ENCODE results near the gene STARD13. TPM values are rescaled to one million over a fixed set of nuclear protein-coding genes. Genes with fewer than 3 reads are reported as not detected.
A peak's percentile ranks its signal among the peaks of the same experiment; 100 is the strongest.

Gene STARD13
- polyA plus RNA-seq, 1 donor (not counting 4 experiments of a cell fraction or from before 2014, with no cell fraction given): 11.9 TPM

DNA sequence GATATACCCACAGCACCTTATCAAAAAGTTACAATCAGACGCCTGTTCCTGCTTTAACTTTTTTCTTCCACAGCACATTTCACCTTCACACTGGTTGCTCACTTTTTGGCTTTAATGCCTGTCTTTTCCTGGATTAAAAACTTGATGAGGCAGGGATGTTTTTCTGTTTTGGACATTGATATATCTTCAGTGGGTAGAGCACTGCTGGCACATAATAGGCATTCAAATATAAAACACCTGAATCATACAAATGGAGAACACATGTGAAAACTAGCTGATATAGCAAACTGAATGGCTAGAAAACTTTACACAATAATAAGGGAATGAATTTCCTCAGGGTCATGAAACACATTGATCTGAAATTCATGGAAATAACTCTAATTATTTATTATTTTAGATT, 65.6 kb downstream of the STARD13 start:
- peaks cover 34% of the 10 kb centered on the region for H3K4me1 ChIP-seq (ENCODE audit: control insufficient read depth, extremely low read depth, insufficient read depth, low read length)
- no peak overlapping the region for H3K4me2 ChIP-seq (ENCODE audit: control insufficient read depth, extremely low read depth, insufficient read depth, low read depth, low read length)
- dilution Hi-C loops (cut with MboI; ENCODE audit: extremely low pct_ligation_motif_present, low sequenced_read_pairs): no loop called here
- H3K79me2 ChIP-seq (ENCODE audit: control insufficient read depth, insufficient read depth, low read length): peaks cover 31% of the 10 kb centered on the region
- FAIRE-seq (no peak), DNase-seq (ENCODE audit: low read depth, low spot score) (no peak)
- no peak overlapping the region for H3K4me3 ChIP-seq (ENCODE audit: control insufficient read depth in 2 of 3, extremely low read depth in 1 of 3, insufficient read depth in 2 of 3, low read depth in 1 of 3, low read length in 3 of 3)
- peaks cover 4% of the 10 kb centered on the region for H3K9me3 ChIP-seq (ENCODE audit: control insufficient read depth, low read depth, low read length)
- H3K36me3 ChIP-seq (ENCODE audit: control insufficient read depth in 2 of 2, extremely low read depth in 1 of 2, insufficient read depth in 2 of 2, low read length in 2 of 2): peaks cover 5 to 7% of the 10 kb centered on the region in 2 experiments
- H3K27ac ChIP-seq (ENCODE audit: control insufficient read depth, insufficient read depth, low read length): no peak overlapping the region
- TF ChIP-seq, protein P1, sequence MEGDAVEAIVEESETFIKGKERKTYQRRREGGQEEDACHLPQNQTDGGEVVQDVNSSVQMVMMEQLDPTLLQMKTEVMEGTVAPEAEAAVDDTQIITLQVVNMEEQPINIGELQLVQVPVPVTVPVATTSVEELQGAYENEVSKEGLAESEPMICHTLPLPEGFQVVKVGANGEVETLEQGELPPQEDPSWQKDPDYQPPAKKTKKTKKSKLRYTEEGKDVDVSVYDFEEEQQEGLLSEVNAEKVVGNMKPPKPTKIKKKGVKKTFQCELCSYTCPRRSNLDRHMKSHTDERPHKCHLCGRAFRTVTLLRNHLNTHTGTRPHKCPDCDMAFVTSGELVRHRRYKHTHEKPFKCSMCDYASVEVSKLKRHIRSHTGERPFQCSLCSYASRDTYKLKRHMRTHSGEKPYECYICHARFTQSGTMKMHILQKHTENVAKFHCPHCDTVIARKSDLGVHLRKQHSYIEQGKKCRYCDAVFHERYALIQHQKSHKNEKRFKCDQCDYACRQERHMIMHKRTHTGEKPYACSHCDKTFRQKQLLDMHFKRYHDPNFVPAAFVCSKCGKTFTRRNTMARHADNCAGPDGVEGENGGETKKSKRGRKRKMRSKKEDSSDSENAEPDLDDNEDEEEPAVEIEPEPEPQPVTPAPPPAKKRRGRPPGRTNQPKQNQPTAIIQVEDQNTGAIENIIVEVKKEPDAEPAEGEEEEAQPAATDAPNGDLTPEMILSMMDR (optimal IDR thresholded peaks at IDR 0.05 in 1 of 3, IDR thresholded peaks at IDR 0.05 in 1 of 3, conservative IDR thresholded peaks at IDR 0.05 in 1 of 3; ENCODE audit: extremely low read depth in 1 of 3, insufficient read depth in 2 of 3, low read length in 3 of 3): no peak
- TF ChIP-seq EZH2 (IDR thresholded peaks at IDR 0.05; ENCODE audit: low read length): no peak
- no peak overlapping the region for H3K9ac ChIP-seq (ENCODE audit: control insufficient read depth, extremely low read depth, insufficient read depth, low read length)
- H4K20me1 ChIP-seq (ENCODE audit: control insufficient read depth, extremely low read depth, insufficient read depth, low read length): no peaks in the 10 kb centered on the region
- no peaks in the 10 kb centered on the region for H3K27me3 ChIP-seq (ENCODE audit: control insufficient read depth, extremely low read depth, insufficient read depth, low read length)
- no peaks in the 10 kb centered on the region for H3K9me1 ChIP-seq (ENCODE audit: control insufficient read depth, extremely low read depth, insufficient read depth, low read length)
- no peak overlapping the region for H2AFZ ChIP-seq (ENCODE audit: control insufficient read depth, low read length)

DNA sequence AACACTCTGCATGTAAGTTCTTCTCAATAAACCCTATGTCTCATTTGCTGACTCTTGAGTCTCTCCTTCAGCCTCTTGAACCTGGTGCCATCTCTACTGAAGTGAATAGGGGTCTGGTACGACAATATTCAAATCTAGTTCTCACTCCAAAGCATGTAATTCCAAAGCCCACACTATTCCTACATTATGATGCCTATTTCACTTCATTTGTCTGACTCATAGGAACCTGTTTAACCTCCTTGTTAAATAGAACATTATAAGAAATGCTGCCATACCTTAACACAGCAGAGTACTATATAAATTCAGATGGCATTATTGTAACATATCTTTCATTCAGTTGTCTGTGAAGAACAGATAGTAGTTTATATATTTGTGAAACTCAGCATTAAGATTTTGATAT, 67.1 kb downstream of the STARD13 start:
- Histone ChIP-seq H3K9me3 (ENCODE audit: control insufficient read depth, low read depth, low read length) (no peaks in the 10 kb centered on the region), H2AFZ (ENCODE audit: control insufficient read depth, low read length) (no peak overlapping the region), H3K4me1 (ENCODE audit: control insufficient read depth, extremely low read depth, insufficient read depth, low read length) (peaks cover 48% of the 10 kb centered on the region), H3K27ac (ENCODE audit: control insufficient read depth, insufficient read depth, low read length) (peak overlapping the region; percentile 94), H3K9ac (ENCODE audit: control insufficient read depth, extremely low read depth, insufficient read depth, low read length) (peak overlapping the region; percentile 56), H3K4me3 (ENCODE audit: control insufficient read depth in 2 of 3, extremely low read depth in 1 of 3, insufficient read depth in 2 of 3, low read depth in 1 of 3, low read length in 3 of 3) (no peak overlapping the region), H3K4me2 (ENCODE audit: control insufficient read depth, extremely low read depth, insufficient read depth, low read depth, low read length) (peak overlapping the region; percentile 68), H3K79me2 (ENCODE audit: control insufficient read depth, insufficient read depth, low read length) (peaks cover 22% of the 10 kb centered on the region), H3K9me1 (ENCODE audit: control insufficient read depth, extremely low read depth, insufficient read depth, low read length) (no peaks in the 10 kb centered on the region), H3K27me3 (ENCODE audit: control insufficient read depth, extremely low read depth, insufficient read depth, low read length) (no peaks in the 10 kb centered on the region), H3K36me3 (ENCODE audit: control insufficient read depth in 2 of 2, extremely low read depth in 1 of 2, insufficient read depth in 2 of 2, low read length in 2 of 2) (peaks cover 3% of the 10 kb centered on the region in 2 experiments), H4K20me1 (ENCODE audit: control insufficient read depth, extremely low read depth, insufficient read depth, low read length) (no peaks in the 10 kb centered on the region)
- DNase-seq (ENCODE audit: low read depth, low spot score): no peak
- dilution Hi-C loops (cut with MboI; ENCODE audit: extremely low pct_ligation_motif_present, low sequenced_read_pairs): no loop called here
- TF ChIP-seq, protein P1 (optimal IDR thresholded peaks at IDR 0.05 in 1 of 3, IDR thresholded peaks at IDR 0.05 in 1 of 3, conservative IDR thresholded peaks at IDR 0.05 in 1 of 3; ENCODE audit: extremely low read depth in 1 of 3, insufficient read depth in 2 of 3, low read length in 3 of 3): no peak
- no peak for TF ChIP-seq EZH2 (IDR thresholded peaks at IDR 0.05; ENCODE audit: low read length)
- FAIRE-seq: no peak
